GM12878 (cell line): ENCODE results near the gene PLA2G2E. TPM values are rescaled to one million over a fixed set of nuclear protein-coding genes. Genes with fewer than 3 reads are reported as not detected.

Experiments used
- ATAC-seq: fragments of 200-7000 bp; cut with Tn5 transposase; 3 replicates; pipeline ENCODE4 v1.9.1; 2020; ENCODE audit warnings: mild to moderate bottlenecking, moderate library complexity
- BruUV-seq: library from RNA; stranded (reverse); fragments of 400-500 nt; replicated peaks from 2 replicates; lab custom pipeline; 2021; lab: Mats Ljungman, UMichigan
- CTCF ChIA-PET: fragments of 300-600 bp; sonication (Branson Sonifier 250); formaldehyde crosslinking; extraction: SDS; loops from one replicate; lab custom pipeline; 2021; ENCODE audit warnings: inconsistent platforms; lab: Yijun Ruan, JAX
- POLR2A ChIA-PET: fragments of 350-600 bp; formaldehyde crosslinking; extraction: SDS; loops from one replicate; lab custom pipeline; 2021; ENCODE audit warnings: inconsistent platforms; lab: Charles Lee
- RAD21 ChIA-PET: fragments of 300-600 bp; sonication (Branson Sonifier 250); formaldehyde crosslinking; loops from one replicate; lab custom pipeline; 2023; ENCODE audit warnings: antibody characterized with exemption; ENCODE audit not compliant: unreplicated experiment; lab: Charles Lee
- SMC1A ChIA-PET: fragments of 300-600 bp; sonication (Branson Sonifier 250); formaldehyde crosslinking; loops from one replicate; lab custom pipeline; 2023; ENCODE audit not compliant: unreplicated experiment, uncharacterized antibody; lab: Charles Lee
- DNase-seq: peaks from one replicate; pipeline ENCODE4 v3.0.0-alpha.2; 2011; ENCODE audit warnings: low read depth, low spot score
- FAIRE-seq: peaks from 3 replicates; lab custom pipeline; 2011; peaks lifted over from hg19 to GRCh38; lab: Jason Lieb, UNC
- H2AFZ ChIP-seq: 2 replicates; pipeline ENCODE4 v1.6.0; 2011; ENCODE audit warnings: low read depth, low read length, control low read depth; ENCODE audit not compliant: control insufficient read depth
- H3K27ac ChIP-seq: 2 replicates; pipeline ENCODE4 v1.5.1; 2011; ENCODE audit warnings: control low read depth; ENCODE audit not compliant: control insufficient read depth, insufficient read depth
- H3K27me3 ChIP-seq, 2 experiments: replicated peaks in 1 of 2; 2 replicates each; pipeline versions ENCODE4 v1.6.0 to v1.6.1; 2011; ENCODE audit warnings: low read length in 1 of 2; ENCODE audit not compliant: control insufficient read depth in 2 of 2, insufficient read depth in 2 of 2
- H3K36me3 ChIP-seq, 2 experiments: 2 replicates each; pipeline ENCODE4 v1.5.1; 2011; ENCODE audit warnings: low read length in 1 of 2; ENCODE audit not compliant: control insufficient read depth in 2 of 2, insufficient read depth in 2 of 2
- H3K4me1 ChIP-seq: 2 replicates; pipeline ENCODE4 v1.6.1; 2011; ENCODE audit warnings: mild to moderate bottlenecking, low read length, moderate library complexity, mixed read lengths; ENCODE audit not compliant: control insufficient read depth, insufficient read depth
- H3K4me2 ChIP-seq: 2 replicates; pipeline ENCODE4 v1.6.0; 2011; ENCODE audit warnings: control low read depth; ENCODE audit not compliant: control insufficient read depth, insufficient read depth
- H3K4me3 ChIP-seq: fragments of 200-600 bp; sonication (generic); 2 replicates; pipeline ENCODE4 v1.5.1; 2016
- H3K79me2 ChIP-seq: 2 replicates; pipeline ENCODE4 v1.6.0; 2011; ENCODE audit warnings: low read length; ENCODE audit not compliant: control insufficient read depth, insufficient read depth
- H3K9ac ChIP-seq: 2 replicates; pipeline ENCODE4 v1.8.0; 2011; ENCODE audit warnings: low read length, control low read depth, mixed read lengths; ENCODE audit not compliant: control insufficient read depth, insufficient read depth
- H3K9me3 ChIP-seq: replicated peaks from 3 replicates; pipeline ENCODE4 v1.5.1; 2011; ENCODE audit warnings: mild to moderate bottlenecking, low read length; ENCODE audit not compliant: control insufficient read depth, insufficient read depth
- H4K20me1 ChIP-seq: 2 replicates; pipeline ENCODE4 v1.6.0; 2011; ENCODE audit not compliant: control insufficient read depth, insufficient read depth
- DPF2 ChIP-seq: fragments of 450-650 bp; IDR thresholded peaks from 2 replicates; pipeline ENCODE4 v1.6.1; 2017; ENCODE audit warnings: mild to moderate bottlenecking
- FOS ChIP-seq: IDR thresholded peaks from 3 replicates; pipeline ENCODE4 v1.6.1; 2011; ENCODE audit warnings: borderline replicate concordance; ENCODE audit not compliant: insufficient read length; ENCODE audit errors: extremely low read depth
- GABPA ChIP-seq: IDR thresholded peaks from 2 replicates; pipeline ENCODE4 v1.6.1; 2014; ENCODE audit warnings: antibody characterized with exemption, low read depth, mild to moderate bottlenecking, inconsistent platforms
- NFYB ChIP-seq: IDR thresholded peaks from 2 replicates; pipeline ENCODE4 v1.6.1; 2011; ENCODE audit warnings: low read depth, mild to moderate bottlenecking, low read length, improper control_type of control experiment, moderate library complexity; ENCODE audit not compliant: insufficient read depth
- RAD21 ChIP-seq: IDR thresholded peaks from 2 replicates; pipeline ENCODE4 v1.6.1; 2011; ENCODE audit warnings: mild to moderate bottlenecking, low read depth, low read length, moderate library complexity; ENCODE audit not compliant: insufficient read depth
- RFX5 ChIP-seq: IDR thresholded peaks from 2 replicates; pipeline ENCODE4 v1.6.1; 2011; ENCODE audit warnings: low read depth, low read length, improper control_type of control experiment
- SMC3 ChIP-seq: IDR thresholded peaks from 2 replicates; pipeline ENCODE4 v1.6.1; 2011; ENCODE audit warnings: low read length, improper control_type of control experiment, borderline replicate concordance
- TCF3 ChIP-seq: IDR thresholded peaks from 2 replicates; pipeline ENCODE4 v1.6.1; 2012; ENCODE audit warnings: low read depth, mild to moderate bottlenecking, low read length, borderline replicate concordance; ENCODE audit not compliant: insufficient read depth
- WGBS: methylation state at CpG from one replicate; pipeline ENCODE4 v1.1.6; 2016; ENCODE audit warnings: low lambda C conversion rate; ENCODE audit not compliant: insufficient replicate concordance, insufficient coverage; ENCODE audit errors: missing lambda C conversion rate; 5-methylcytosine and 5-hydroxymethylcytosine counted together
- in situ Hi-C: fragments of 300-500 bp; cut with MboI; formaldehyde crosslinking; loops from 9 replicates; pipeline ENCODE4 v1.14.3; 2018; ENCODE audit warnings: mixed read lengths
- intact Hi-C: fragments of 100-400 bp; cut with micrococcal nuclease; formaldehyde crosslinking; loops from one replicate; pipeline ENCODE4 v1.14.2; 2022; ENCODE audit not compliant: unreplicated experiment
- polyA plus RNA-seq, 11 experiments: library from polyadenylated mRNA; depleted of rRNA in 4 of 11; unstranded in 6 of 11; stranded (reverse) in 5 of 11; fragments of >200 nt; fragmentation: Nextera tagmentation in 4 of 11; fragmentation: Illumina TruSeq in 1 of 11; extraction: Ambion mirVana in 4 of 11; extraction: Trizol in 1 of 11; gene quantifications; 1 replicate in 1 of 11; 2 replicates in 10 of 11; pipeline versions ENCODE4 v1.2.1 to v1.2.3, GENCODE V29; 2011 to 2016; ENCODE audit warnings: inconsistent platforms in 2 of 11, missing spikeins in 2 of 11, low read depth in 1 of 11
- total RNA-seq, 4 experiments: library from RNA; depleted of rRNA in 3 of 4; stranded (reverse); fragments of >200 nt in 3 of 4; fragmentation: Illumina TruSeq in 1 of 4; extraction: Trizol in 1 of 4; gene quantifications; 2 replicates each; pipeline versions ENCODE4 v1.2.1 to v1.2.3, GENCODE V29; 2013 to 2021
- TF ChIP-seq, protein P1 (sequence below): fragments of 450-650 bp; IDR thresholded peaks from 2 replicates; pipeline ENCODE4 v1.6.1; 2016; ENCODE audit warnings: mild to moderate bottlenecking, moderate library complexity, borderline replicate concordance
- TF ChIP-seq, protein P2 (sequence below): fragments of 450-650 bp; IDR thresholded peaks from 2 replicates; pipeline ENCODE4 v1.6.1; 2017; ENCODE audit warnings: low read depth, mild to moderate bottlenecking, moderate library complexity

Gene PLA2G2E
- total and polyA plus RNA-seq, 10 of the 15 experiments (the other 5 are each of a cell fraction or from before 2014, with no cell fraction given): not detected

DNA sequence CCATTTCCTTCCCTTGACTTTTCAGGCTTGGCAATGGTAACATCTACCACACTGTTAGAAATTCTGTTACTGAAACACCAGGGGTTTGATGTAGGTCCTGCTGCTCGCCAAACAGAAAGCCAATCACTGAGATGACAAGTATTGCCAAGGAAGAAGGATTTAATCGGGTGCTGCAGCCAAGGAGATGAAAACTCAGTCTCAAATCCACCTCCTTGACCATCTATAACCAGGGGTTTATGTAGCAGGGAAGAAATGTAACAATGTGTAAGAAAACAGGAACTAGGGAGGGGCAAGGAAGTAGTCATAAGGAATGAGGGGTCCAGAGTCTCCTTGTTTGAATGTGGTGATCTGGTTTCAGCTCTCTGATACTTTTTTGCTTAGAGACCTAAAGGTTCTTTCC is 30.6 kb upstream of the PLA2G2E start:
- in situ Hi-C loops: no loop called here
- 17% methylated on average over 2 of the region's 2 CpGs for WGBS
- peaks cover 7% of the 10 kb centered on the region; the same call in 2 of the 3 replicates for H3K9me3 ChIP-seq
- no peak for DNase-seq
- no peak for TF ChIP-seq DPF2
- no peak for TF ChIP-seq RFX5
- no peak for TF ChIP-seq NFYB
- TF ChIP-seq, protein P1, sequence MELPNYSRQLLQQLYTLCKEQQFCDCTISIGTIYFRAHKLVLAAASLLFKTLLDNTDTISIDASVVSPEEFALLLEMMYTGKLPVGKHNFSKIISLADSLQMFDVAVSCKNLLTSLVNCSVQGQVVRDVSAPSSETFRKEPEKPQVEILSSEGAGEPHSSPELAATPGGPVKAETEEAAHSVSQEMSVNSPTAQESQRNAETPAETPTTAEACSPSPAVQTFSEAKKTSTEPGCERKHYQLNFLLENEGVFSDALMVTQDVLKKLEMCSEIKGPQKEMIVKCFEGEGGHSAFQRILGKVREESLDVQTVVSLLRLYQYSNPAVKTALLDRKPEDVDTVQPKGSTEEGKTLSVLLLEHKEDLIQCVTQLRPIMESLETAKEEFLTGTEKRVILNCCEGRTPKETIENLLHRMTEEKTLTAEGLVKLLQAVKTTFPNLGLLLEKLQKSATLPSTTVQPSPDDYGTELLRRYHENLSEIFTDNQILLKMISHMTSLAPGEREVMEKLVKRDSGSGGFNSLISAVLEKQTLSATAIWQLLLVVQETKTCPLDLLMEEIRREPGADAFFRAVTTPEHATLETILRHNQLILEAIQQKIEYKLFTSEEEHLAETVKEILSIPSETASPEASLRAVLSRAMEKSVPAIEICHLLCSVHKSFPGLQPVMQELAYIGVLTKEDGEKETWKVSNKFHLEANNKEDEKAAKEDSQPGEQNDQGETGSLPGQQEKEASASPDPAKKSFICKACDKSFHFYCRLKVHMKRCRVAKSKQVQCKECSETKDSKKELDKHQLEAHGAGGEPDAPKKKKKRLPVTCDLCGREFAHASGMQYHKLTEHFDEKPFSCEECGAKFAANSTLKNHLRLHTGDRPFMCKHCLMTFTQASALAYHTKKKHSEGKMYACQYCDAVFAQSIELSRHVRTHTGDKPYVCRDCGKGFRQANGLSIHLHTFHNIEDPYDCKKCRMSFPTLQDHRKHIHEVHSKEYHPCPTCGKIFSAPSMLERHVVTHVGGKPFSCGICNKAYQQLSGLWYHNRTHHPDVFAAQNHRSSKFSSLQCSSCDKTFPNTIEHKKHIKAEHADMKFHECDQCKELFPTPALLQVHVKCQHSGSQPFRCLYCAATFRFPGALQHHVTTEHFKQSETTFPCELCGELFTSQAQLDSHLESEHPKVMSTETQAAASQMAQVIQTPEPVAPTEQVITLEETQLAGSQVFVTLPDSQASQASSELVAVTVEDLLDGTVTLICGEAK: no peak
- no peak for TF ChIP-seq RAD21
- no peak for TF ChIP-seq TCF3
- TF ChIP-seq FOS: no peak
- TF ChIP-seq, protein P2, sequence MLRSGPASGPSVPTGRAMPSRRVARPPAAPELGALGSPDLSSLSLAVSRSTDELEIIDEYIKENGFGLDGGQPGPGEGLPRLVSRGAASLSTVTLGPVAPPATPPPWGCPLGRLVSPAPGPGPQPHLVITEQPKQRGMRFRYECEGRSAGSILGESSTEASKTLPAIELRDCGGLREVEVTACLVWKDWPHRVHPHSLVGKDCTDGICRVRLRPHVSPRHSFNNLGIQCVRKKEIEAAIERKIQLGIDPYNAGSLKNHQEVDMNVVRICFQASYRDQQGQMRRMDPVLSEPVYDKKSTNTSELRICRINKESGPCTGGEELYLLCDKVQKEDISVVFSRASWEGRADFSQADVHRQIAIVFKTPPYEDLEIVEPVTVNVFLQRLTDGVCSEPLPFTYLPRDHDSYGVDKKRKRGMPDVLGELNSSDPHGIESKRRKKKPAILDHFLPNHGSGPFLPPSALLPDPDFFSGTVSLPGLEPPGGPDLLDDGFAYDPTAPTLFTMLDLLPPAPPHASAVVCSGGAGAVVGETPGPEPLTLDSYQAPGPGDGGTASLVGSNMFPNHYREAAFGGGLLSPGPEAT: no peak
- no peak for TF ChIP-seq GABPA
- TF ChIP-seq SMC3: no peak
- intact Hi-C loops: no loop called here
- no peak for FAIRE-seq
- H2AFZ ChIP-seq: no peak overlapping the region
- H3K79me2 ChIP-seq: no peaks in the 10 kb centered on the region
- SMC1A ChIA-PET: no interaction called here
- no peaks in the 10 kb centered on the region; the same call in 1 of the 2 replicates for H3K4me1 ChIP-seq
- H3K36me3 ChIP-seq: no peaks in the 10 kb centered on the region
- RAD21 ChIA-PET: no interaction called here
- no peak overlapping the region for H3K27ac ChIP-seq
- CTCF ChIA-PET: no interaction called here
- H4K20me1 ChIP-seq: no peaks in the 10 kb centered on the region
- ATAC-seq: no peak
- no peak overlapping the region for H3K9ac ChIP-seq
- H3K27me3 ChIP-seq: no peaks in the 10 kb centered on the region; a peak in 2 of 4 replicates
- H3K4me2 ChIP-seq: no peak overlapping the region
- no peak overlapping the region for H3K4me3 ChIP-seq
- POLR2A ChIA-PET: no interaction called here
- BruUV-seq: no TSS peak
